Breast epithelium (tissue), 3 donors: ENCODE measurements around the gene MPRIP.

Experiments
- CTCF ChIP-seq, 3 donors: fragments of 450-650 bp; IDR thresholded peaks; one replicate each; pipeline ENCODE4 v1.5.1; 2016 to 2017; ENCODE audit warnings: antibody characterized with exemption in 3 of 3, mild to moderate bottlenecking in 3 of 3, moderate library complexity in 3 of 3
- POLR2A ChIP-seq: fragments of 450-650 bp; IDR thresholded peaks from one replicate; pipeline ENCODE4 v1.6.1; 2016; ENCODE audit warnings: antibody characterized with exemption, mild to moderate bottlenecking, moderate library complexity
- POLR2AphosphoS5 ChIP-seq, 3 donors: sonication (generic); formaldehyde crosslinking; IDR thresholded peaks; one replicate each; pipeline ENCODE4 v1.6.1; 2017; ENCODE audit warnings: antibody characterized with exemption in 3 of 3

GRCh38 chr17:17052462-17053221 lies 10.4 kb downstream of the MPRIP start:
- TF ChIP-seq CTCF (IDR thresholded peaks at IDR 0.05) (no peak), POLR2A (no peak), POLR2AphosphoS5 (IDR thresholded peaks at IDR 0.05) (no peak)
